Right lobe of liver (tissue), 6 donors: ENCODE measurements around the gene PILRA. TPM values are rescaled to one million over a fixed set of nuclear protein-coding genes. Genes with fewer than 3 reads are reported as not detected.
"Not testable (repeated sequence)": the region's sequence is repeated elsewhere in the genome, so short reads cannot be mapped to it uniquely, and the experiment has no call there.

Experiments used
- ATAC-seq, 4 donors: fragments of 200-7000 bp; cut with Tn5 transposase; one replicate each; pipeline ENCODE4 v1.9.1; 2020; ENCODE audit warnings: mild to moderate bottlenecking in 4 of 4, moderate library complexity in 4 of 4
- DNase-seq, 3 donors: peaks; one replicate each; pipeline ENCODE4 v3.0.0-alpha.2; 2020
- H3K27ac ChIP-seq, 3 donors: fragments of 200-600 bp; one replicate each; pipeline ENCODE4 v1.8.0; 2022
- H3K27me3 ChIP-seq, 2 donors: fragments of 200-600 bp; one replicate each; pipeline ENCODE4 v1.8.0; 2022
- H3K36me3 ChIP-seq, 4 donors: fragments of 200-600 bp; sonication (generic) in 1 of 4; one replicate each; pipeline versions ENCODE4 v1.5.1 to v1.8.0; 2017 to 2022; ENCODE audit warnings: control low read depth in 1 of 4
- H3K4me1 ChIP-seq, 4 donors: fragments of 200-600 bp; sonication (generic) in 1 of 4; one replicate each; pipeline versions ENCODE4 v1.5.1 to v1.8.0; 2017 to 2022; ENCODE audit warnings: control low read depth in 1 of 4
- H3K4me3 ChIP-seq, 3 donors: fragments of 200-600 bp; one replicate each; pipeline ENCODE4 v1.8.0; 2022
- H3K9me3 ChIP-seq, 4 donors: fragments of 200-600 bp; sonication (generic) in 1 of 4; one replicate each; pipeline versions ENCODE4 v1.5.1 to v1.8.0; 2017 to 2022; ENCODE audit warnings: control low read depth in 1 of 4
- POLR2A ChIP-seq: fragments of 450-650 bp; IDR thresholded peaks from one replicate; pipeline ENCODE4 v1.6.1; 2017; ENCODE audit warnings: antibody characterized with exemption, mild to moderate bottlenecking
- WGBS: methylation state at CpG from one replicate; pipeline ENCODE4 v1.1.6; 2018; ENCODE audit warnings: low coverage, low lambda C conversion rate; ENCODE audit not compliant: insufficient coverage; ENCODE audit errors: missing lambda C conversion rate; 5-methylcytosine and 5-hydroxymethylcytosine counted together
- intact Hi-C, 2 donors: fragments of 100-400 bp; cut with DNase I; formaldehyde crosslinking; loops; one replicate each; pipeline versions ENCODE4 v1.11.2 to v1.14.1; 2022
- total RNA-seq, 6 experiments: library from RNA; depleted of rRNA in 2 of 6; stranded (reverse); fragments of >200 nt in 2 of 6; fragmentation: NEBNext Ultra II Directional in 3 of 6; extraction: Animal tissue kit (Norgen Biotek cat#: 25700) in 3 of 6; gene quantifications; one replicate each; pipeline versions ENCODE4 v1.1.0 to v1.2.4, GENCODE V29; 2016 to 2023
- TF ChIP-seq, protein P1 (sequence below), 4 donors: fragments of 200-600 bp in 3 of 4; fragments of 450-650 bp in 1 of 4; IDR thresholded peaks; one replicate each; pipeline versions ENCODE4 v1.5.1 to v1.8.0; 2016 to 2022; ENCODE audit warnings: antibody characterized with exemption in 4 of 4, mild to moderate bottlenecking in 2 of 4
- donor health status: DM: no; HTN: yes; CAD: no.
- donor health status: DM: no; HTN: no; CAD: no.
- donor health status: DM: no; HTN: no; CAD: no.
- donor health status: DM: no; HTN: yes; CAD: no.
- donor health status: DM: no; HTN: yes; CAD: no.

The PILRA gene
- total RNA-seq, 6 experiments from 2014 or later, result 1.4 to 7.1 (median 4.0) TPM

DNA sequence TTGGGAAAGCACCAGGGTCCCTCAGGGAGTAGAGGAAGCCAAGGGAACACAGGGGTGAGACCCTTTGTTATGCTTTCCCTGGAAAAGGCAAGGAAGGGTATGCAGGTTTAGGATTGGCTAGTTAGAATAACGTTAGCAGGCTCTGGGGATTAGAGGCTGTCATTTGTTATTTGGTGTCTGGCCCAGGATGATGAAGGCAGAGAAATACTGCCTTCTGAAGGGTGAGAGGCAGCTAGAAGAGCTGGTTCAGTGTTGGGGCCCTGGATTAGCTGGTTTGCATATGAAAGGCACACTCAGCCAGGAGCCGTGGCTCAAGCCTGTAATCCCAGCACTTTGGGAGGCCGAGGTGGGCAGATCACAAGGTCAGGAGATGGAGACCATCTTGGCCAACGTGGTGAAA lies 3.0 kb upstream of the PILRA start:
- no peaks in the 10 kb centered on the region for H3K9me3 ChIP-seq
- H3K4me3 ChIP-seq, result no peak overlapping the region
- peak overlapping the region in 1 of 3 donors; percentile 66 for H3K27ac ChIP-seq
- H3K27me3 ChIP-seq, result no peaks in the 10 kb centered on the region
- no peak for DNase-seq
- TF ChIP-seq, protein P1, sequence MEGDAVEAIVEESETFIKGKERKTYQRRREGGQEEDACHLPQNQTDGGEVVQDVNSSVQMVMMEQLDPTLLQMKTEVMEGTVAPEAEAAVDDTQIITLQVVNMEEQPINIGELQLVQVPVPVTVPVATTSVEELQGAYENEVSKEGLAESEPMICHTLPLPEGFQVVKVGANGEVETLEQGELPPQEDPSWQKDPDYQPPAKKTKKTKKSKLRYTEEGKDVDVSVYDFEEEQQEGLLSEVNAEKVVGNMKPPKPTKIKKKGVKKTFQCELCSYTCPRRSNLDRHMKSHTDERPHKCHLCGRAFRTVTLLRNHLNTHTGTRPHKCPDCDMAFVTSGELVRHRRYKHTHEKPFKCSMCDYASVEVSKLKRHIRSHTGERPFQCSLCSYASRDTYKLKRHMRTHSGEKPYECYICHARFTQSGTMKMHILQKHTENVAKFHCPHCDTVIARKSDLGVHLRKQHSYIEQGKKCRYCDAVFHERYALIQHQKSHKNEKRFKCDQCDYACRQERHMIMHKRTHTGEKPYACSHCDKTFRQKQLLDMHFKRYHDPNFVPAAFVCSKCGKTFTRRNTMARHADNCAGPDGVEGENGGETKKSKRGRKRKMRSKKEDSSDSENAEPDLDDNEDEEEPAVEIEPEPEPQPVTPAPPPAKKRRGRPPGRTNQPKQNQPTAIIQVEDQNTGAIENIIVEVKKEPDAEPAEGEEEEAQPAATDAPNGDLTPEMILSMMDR (IDR thresholded peaks at IDR 0.05), result no peak
- TF ChIP-seq POLR2A, result no peak
- H3K36me3 ChIP-seq, result no peaks in the 10 kb centered on the region
- ATAC-seq, result no peak
- intact Hi-C loops, result no loop called here
- 20% methylated on average over 1 of the region's 4 CpGs for WGBS
- no peaks in the 10 kb centered on the region for H3K4me1 ChIP-seq

DNA sequence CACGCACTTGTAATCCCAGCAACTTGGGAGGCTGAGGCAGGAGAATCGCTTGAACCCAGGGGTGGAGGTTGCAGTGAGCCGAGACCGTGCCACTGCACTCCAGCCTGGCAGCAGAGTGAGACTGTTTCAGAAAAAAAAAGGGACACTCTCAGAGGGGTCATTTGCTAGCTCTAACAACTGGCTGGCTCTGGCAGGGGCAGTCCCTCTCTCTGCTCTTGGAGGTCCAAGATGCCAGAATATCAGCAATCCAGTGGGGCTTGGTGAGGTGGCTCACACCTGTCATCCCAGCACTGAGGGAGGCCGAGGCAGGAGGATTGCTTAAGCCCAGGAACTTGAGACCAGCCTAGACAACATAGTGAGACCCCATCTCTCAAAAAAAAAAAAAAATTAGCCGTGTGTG lies 2.5 kb upstream of the PILRA start:
- intact Hi-C loops, result no loop called here
- Histone ChIP-seq H3K36me3 (no peaks in the 10 kb centered on the region), H3K9me3 (no peaks in the 10 kb centered on the region), H3K27me3 (no peaks in the 10 kb centered on the region), H3K4me1 (no peaks in the 10 kb centered on the region), H3K4me3 (no peak overlapping the region), H3K27ac (no peak overlapping the region)
- WGBS, result 95% methylated on average over 4 of the region's 6 CpGs
- DNase-seq, result no peak
- ATAC-seq, result no peak
- TF ChIP-seq, protein P1 (IDR thresholded peaks at IDR 0.05), result no peak
- TF ChIP-seq POLR2A, result no peak

DNA sequence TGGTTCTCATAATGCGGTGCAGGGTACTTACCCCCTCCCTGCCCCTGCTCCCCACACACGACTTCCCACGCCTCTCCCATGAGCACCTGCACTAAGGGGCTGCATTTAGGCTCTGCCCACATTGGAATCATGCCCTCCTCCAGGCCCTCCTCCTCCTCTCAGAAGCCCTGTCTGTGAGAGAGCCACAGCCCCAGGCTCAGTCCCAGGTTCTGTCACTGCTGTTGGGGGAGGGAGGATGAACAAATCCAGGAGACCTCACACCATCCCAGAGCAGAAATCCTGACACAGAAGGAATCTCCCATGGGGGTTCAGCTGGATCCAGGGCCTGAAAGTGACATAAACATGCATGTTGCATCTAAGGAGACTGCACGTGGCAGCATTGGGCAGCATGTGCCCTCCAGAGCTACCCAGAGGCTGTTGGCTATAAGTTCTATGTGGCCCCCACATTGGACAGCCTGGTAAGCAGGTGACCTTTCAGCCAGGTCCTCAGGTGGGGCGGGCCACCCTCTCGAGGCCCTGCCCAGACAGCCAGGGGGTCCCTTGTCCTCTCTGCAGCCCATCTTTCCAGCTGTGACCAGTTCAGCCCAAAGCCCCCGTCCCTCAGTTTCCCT lies 1.6 kb upstream of the PILRA start:
- Histone ChIP-seq H3K4me1 (no peaks in the 10 kb centered on the region), H3K4me3 (no peak overlapping the region), H3K27me3 (no peaks in the 10 kb centered on the region), H3K36me3 (no peaks in the 10 kb centered on the region), H3K27ac (peak overlapping the region in 1 of 3 donors; percentile 70), H3K9me3 (no peaks in the 10 kb centered on the region)
- DNase-seq (no peak), ATAC-seq (no peak)
- TF ChIP-seq, protein P1 (IDR thresholded peaks at IDR 0.05), result no peak
- TF ChIP-seq POLR2A, result no peak
- no CpG with 5 or more reads among the region's 7 CpGs for WGBS
- intact Hi-C loops, result no loop called here

DNA sequence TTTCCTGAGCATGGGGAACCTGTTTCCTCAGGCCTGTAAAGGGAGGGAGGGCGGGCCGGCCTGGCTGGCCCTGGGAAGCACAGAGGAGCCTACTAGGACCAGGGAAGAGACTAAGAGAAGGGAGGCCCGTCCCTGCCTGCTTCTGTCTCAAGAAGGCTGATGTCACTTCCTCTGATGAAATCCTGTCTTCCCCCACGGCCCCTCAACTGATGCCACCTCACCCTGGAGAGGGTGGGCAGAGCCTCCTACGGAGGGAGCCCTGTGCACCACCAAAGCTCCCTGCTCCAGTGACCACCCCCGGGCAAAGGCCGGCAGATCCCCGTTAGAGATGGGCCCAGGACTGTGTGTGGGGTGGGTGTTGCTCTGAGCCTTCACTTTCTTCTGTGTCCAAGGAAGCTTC lies 1.0 kb upstream of the PILRA start:
- TF ChIP-seq POLR2A, result no peak
- TF ChIP-seq, protein P1 (IDR thresholded peaks at IDR 0.05), result no peak
- Histone ChIP-seq H3K4me3 (no peak overlapping the region), H3K9me3 (no peaks in the 10 kb centered on the region), H3K27me3 (no peaks in the 10 kb centered on the region), H3K27ac (peak overlapping the region; percentile 21 to 70 (median 59)), H3K36me3 (no peaks in the 10 kb centered on the region), H3K4me1 (no peaks in the 10 kb centered on the region)
- intact Hi-C loops, result no loop called here
- 80% methylated on average over 1 of the region's 8 CpGs for WGBS
- ATAC-seq (peak; percentile 10 to 42 (median 30)), DNase-seq (no peak)

DNA sequence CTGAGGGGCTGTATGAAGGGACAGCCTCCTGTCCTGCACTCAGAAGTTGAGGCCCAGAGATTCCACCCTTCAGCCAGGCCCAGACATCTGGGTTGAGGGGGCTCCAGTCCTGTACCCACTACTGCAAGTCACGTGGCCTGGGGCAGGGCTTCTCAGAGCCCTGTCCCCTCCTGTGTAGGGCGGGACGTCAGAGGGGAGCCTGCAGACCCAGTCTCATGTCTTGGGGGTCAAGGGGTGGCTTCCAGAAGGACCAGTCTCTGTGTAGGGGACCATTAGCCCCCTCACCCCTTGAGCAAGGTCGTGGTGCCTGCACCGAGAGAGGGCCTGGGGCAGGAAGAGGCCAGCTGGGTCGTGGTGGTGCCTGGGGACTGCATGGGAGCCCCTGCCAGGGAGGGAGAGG lies 593 bp upstream of the PILRA start:
- DNase-seq (no peak), ATAC-seq (peak in 3 of 4 donors; percentile 2 to 3 (median 3))
- no CpG with 5 or more reads among the region's 6 CpGs for WGBS
- Histone ChIP-seq H3K27me3 (no peaks in the 10 kb centered on the region), H3K4me1 (no peaks in the 10 kb centered on the region), H3K36me3 (no peaks in the 10 kb centered on the region), H3K4me3 (no peak overlapping the region), H3K9me3 (no peaks in the 10 kb centered on the region), H3K27ac (peak overlapping the region; percentile 21 to 70 (median 59))
- TF ChIP-seq, protein P1 (IDR thresholded peaks at IDR 0.05), result no peak
- TF ChIP-seq POLR2A, result no peak
- intact Hi-C loops, result no loop called here

DNA sequence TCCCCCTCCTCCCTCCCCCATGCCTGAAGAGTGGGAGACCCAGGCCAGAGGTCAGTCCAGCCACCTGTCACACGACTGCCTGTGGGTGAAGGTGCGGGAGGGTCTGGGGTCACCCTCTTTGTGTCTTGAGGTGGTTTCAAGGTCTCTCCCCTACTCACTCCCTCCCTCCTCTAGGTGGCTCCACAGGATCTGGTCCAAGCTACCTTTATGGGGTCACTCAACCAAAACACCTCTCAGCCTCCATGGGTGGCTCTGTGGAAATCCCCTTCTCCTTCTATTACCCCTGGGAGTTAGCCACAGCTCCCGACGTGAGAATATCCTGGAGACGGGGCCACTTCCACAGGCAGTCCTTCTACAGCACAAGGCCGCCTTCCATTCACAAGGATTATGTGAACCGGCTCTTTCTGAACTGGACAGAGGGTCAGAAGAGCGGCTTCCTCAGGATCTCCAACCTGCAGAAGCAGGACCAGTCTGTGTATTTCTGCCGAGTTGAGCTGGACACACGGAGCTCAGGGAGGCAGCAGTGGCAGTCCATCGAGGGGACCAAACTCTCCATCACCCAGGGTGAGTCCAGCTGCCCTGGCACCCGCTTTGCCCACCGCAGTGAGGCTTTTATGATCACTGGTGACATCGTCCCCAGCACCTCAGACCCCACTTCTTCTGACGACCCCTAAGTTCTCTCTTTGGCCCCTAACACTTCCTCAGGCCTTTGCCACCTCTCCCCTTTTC lies 747 bp downstream of the PILRA start:
- ATAC-seq, result peak in 3 of 4 donors; percentile 14 to 22 (median 15)
- 78% methylated on average over 4 of the region's 15 CpGs for WGBS
- peak overlapping the region in 1 of 3 donors; percentile 26 for H3K4me3 ChIP-seq

More for the DNA sequence above, 747 bp downstream of the PILRA start:
- H3K27me3 ChIP-seq, DNase-seq, H3K9me3 ChIP-seq, intact Hi-C loops, H3K4me1 ChIP-seq, H3K36me3 ChIP-seq: not testable (repeated sequence)
- H3K27ac ChIP-seq, result peak overlapping the region in 2 of 3 donors; percentile 59 to 70
